Activated CD4-positive, alpha-beta memory T cell treated with anti-CD3 and anti-CD28 coated beads for 36 hours (primary cell): ENCODE results near the gene CECR2. TPM values are rescaled to one million over a fixed set of nuclear protein-coding genes. Genes with fewer than 3 reads are reported as not detected.

Experiments
- CTCF ChIA-PET: fragments of 350-600 bp; sonication (Branson Sonifier 250); formaldehyde crosslinking; loops from one replicate; lab custom pipeline; 2021; ENCODE audit warnings: antibody characterized with exemption, inconsistent platforms; lab: Charles Lee
- POLR2A ChIA-PET: fragments of 350-600 bp; sonication (Branson Sonifier 250); formaldehyde crosslinking; loops from one replicate; lab custom pipeline; 2021; ENCODE audit warnings: antibody characterized with exemption; lab: Charles Lee
- DNase-seq: peaks from one replicate; pipeline ENCODE4 v3.0.0-alpha.2; 2020
- H3K27ac Mint-ChIP-seq: one replicate; pipeline ENCODE4 v1.8.0; 2021; ENCODE audit warnings: mixed read lengths
- H3K27me3 Mint-ChIP-seq: one replicate; pipeline ENCODE4 v1.8.0; 2021; ENCODE audit warnings: mixed read lengths
- H3K36me3 Mint-ChIP-seq: one replicate; pipeline ENCODE4 v1.8.0; 2021; ENCODE audit warnings: mixed read lengths
- H3K4me1 Mint-ChIP-seq: one replicate; pipeline ENCODE4 v1.8.0; 2021; ENCODE audit warnings: low read depth, mixed read lengths
- H3K4me3 Mint-ChIP-seq: one replicate; pipeline ENCODE4 v1.8.0; 2021; ENCODE audit warnings: mild to moderate bottlenecking, mixed read lengths
- H3K9me3 Mint-ChIP-seq: one replicate; pipeline ENCODE4 v1.8.0; 2021; ENCODE audit warnings: mixed read lengths
- intact Hi-C: fragments of 100-400 bp; cut with micrococcal nuclease; formaldehyde crosslinking; loops from one replicate; pipeline ENCODE4 v1.15.1; 2023
- total RNA-seq, 2 experiments: library from RNA; stranded (reverse); gene quantifications; one replicate each; pipeline ENCODE4 v1.2.3, GENCODE V29; 2021

CECR2 gene
- total RNA-seq, 2 experiments from 2014 or later = not detected

GRCh38 chr22:17569971-17570511, 200.8 kb downstream of the CECR2 start:
- Mint-ChIP-seq H3K27ac (no peak overlapping the region), H3K27me3 (peaks cover 10% of the 10 kb centered on the region), H3K36me3 (no peaks in the 10 kb centered on the region), H3K4me1 (no peaks in the 10 kb centered on the region), H3K4me3 (no peak overlapping the region), H3K9me3 (no peaks in the 10 kb centered on the region)
- no peak for DNase-seq
- ChIA-PET POLR2A (interaction anchor here (0.9 kb wide), 1 partner anchor 415 kb away, joined by 5 read pairs; no protein-coding TSS in a partner anchor), CTCF (no interaction called here)
- intact Hi-C loops = no loop called here

GRCh38 chr22:17570851-17571631, 201.8 kb downstream of the CECR2 start:
- Mint-ChIP-seq H3K9me3 (no peaks in the 10 kb centered on the region), H3K4me3 (no peak overlapping the region), H3K27me3 (peaks cover 10% of the 10 kb centered on the region), H3K27ac (no peak overlapping the region), H3K36me3 (no peaks in the 10 kb centered on the region), H3K4me1 (no peaks in the 10 kb centered on the region)
- intact Hi-C loops = no loop called here
- CTCF ChIA-PET = no interaction called here
- DNase-seq = no peak
- POLR2A ChIA-PET = no interaction called here

- CTCF ChIA-PET = no interaction called here
- intact Hi-C loops = no loop called here
- H3K4me1 Mint-ChIP-seq = no peaks in the 10 kb centered on the region
- H3K9me3 Mint-ChIP-seq = no peaks in the 10 kb centered on the region
- H3K4me3 Mint-ChIP-seq = no peak overlapping the region
- DNase-seq = no peak
- no peak overlapping the region for H3K27ac Mint-ChIP-seq
- POLR2A ChIA-PET = no interaction called here
- H3K36me3 Mint-ChIP-seq = no peaks in the 10 kb centered on the region
- H3K27me3 Mint-ChIP-seq = peaks cover 9% of the 10 kb centered on the region
Observed at GRCh38 chr22:17575151-17575550, 205.9 kb downstream of the CECR2 start.

DNA sequence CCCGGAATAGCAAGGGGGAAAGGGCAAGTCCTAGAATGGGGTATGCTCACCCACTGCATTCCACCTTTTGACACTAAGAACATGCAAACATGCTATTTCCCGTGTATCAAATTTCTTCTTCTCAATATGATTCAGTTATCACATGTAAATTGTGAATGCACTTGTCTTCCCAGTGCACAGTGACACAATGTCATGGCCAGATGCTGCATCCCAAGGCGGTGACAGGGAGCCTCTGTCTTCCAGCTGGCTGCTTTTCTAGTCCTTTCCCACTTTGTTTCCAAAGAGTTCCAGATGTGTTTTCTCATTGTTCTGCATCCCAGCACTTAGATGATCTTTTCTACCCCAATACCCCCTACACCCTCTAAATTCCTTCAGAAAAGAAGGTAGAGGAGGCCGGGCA, 206.4 kb downstream of the CECR2 start:
- no peak overlapping the region for H3K27ac Mint-ChIP-seq
- no peaks in the 10 kb centered on the region for H3K36me3 Mint-ChIP-seq
- H3K9me3 Mint-ChIP-seq = no peaks in the 10 kb centered on the region
- no peak overlapping the region for H3K4me3 Mint-ChIP-seq
- ChIA-PET CTCF (no interaction called here), POLR2A (no interaction called here)
- DNase-seq = no peak
- intact Hi-C loops = no loop called here
- peaks cover 7% of the 10 kb centered on the region for H3K27me3 Mint-ChIP-seq
- no peaks in the 10 kb centered on the region for H3K4me1 Mint-ChIP-seq

- no peaks in the 10 kb centered on the region for H3K9me3 Mint-ChIP-seq
- no peak overlapping the region for H3K27ac Mint-ChIP-seq
- H3K4me1 Mint-ChIP-seq = no peaks in the 10 kb centered on the region
- no peaks in the 10 kb centered on the region for H3K27me3 Mint-ChIP-seq
- ChIA-PET POLR2A (no interaction called here), CTCF (no interaction called here)
- H3K36me3 Mint-ChIP-seq = no peaks in the 10 kb centered on the region
- intact Hi-C loops = no loop called here
- H3K4me3 Mint-ChIP-seq = no peak overlapping the region
- DNase-seq = peak; percentile 15
Observed at GRCh38 chr22:17576470-17576869, 207.2 kb downstream of the CECR2 start.

DNA sequence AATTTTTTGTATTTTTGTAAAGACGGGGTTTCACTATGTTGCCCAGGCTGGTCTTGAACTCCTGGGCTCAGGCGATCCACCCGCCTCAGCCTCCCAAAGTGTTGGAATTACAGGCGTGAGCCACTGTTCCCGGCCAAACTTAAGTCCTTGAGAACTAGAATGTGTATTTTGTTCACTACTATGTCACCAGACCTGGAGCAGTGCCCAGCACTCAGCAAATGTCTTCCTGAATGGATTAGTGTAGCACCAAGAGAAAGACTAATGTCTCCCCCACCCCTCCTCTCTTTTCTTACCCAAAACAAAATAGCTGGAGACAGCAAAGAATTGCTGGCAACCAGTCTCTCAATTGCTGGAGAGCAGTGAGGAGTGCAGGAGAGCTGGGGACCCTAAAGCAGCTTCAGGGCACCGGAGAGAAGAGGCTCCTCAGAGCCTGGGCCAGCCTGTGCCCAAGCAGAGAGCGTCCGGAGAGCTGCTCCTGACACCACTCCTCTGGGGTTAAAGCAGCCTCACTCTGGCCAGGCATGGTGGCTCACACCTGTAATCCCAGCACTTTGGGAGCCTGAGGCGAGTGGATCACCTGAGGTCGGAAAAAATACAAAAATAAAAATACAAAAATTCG, 209.0 kb downstream of the CECR2 start:
- no peak for DNase-seq
- no peaks in the 10 kb centered on the region for H3K4me1 Mint-ChIP-seq
- no peak overlapping the region for H3K4me3 Mint-ChIP-seq
- POLR2A ChIA-PET = no interaction called here
- H3K27ac Mint-ChIP-seq = no peak overlapping the region
- no peaks in the 10 kb centered on the region for H3K9me3 Mint-ChIP-seq
- H3K36me3 Mint-ChIP-seq = no peaks in the 10 kb centered on the region
- CTCF ChIA-PET = no interaction called here
- intact Hi-C loops = no loop called here
- no peaks in the 10 kb centered on the region for H3K27me3 Mint-ChIP-seq

DNA sequence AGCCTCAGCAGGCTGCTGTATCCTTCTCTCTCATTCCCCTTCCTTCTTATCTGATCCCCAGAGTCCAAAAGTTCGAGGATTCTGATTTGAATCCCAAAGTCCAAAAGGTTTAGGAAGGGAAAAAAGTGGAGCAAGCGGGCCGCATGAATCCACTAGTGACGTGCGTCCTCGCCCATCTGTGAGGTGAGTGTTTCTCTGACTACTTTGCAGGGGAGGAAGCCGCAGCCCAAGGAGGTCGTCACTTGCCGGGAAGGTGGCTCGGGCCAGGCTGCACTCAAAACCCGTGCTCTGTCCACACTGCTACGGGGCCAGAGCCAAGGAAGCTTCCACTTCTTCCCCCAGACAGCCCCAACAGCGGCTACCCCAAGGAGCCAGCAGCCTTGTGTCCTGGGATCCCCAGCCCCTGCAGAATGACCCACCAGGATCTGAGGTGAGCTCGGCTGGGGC, 210.3 kb downstream of the CECR2 start:
- Mint-ChIP-seq H3K4me1 (no peaks in the 10 kb centered on the region), H3K4me3 (no peak overlapping the region), H3K9me3 (no peaks in the 10 kb centered on the region), H3K36me3 (no peaks in the 10 kb centered on the region), H3K27ac (no peak overlapping the region), H3K27me3 (no peaks in the 10 kb centered on the region)
- DNase-seq = no peak
- intact Hi-C loops = no loop called here
- ChIA-PET CTCF (no interaction called here), POLR2A (no interaction called here)

GRCh38 chr22:17580441-17581031, 211.3 kb downstream of the CECR2 start:
- CTCF ChIA-PET = no interaction called here
- no peaks in the 10 kb centered on the region for H3K4me1 Mint-ChIP-seq
- intact Hi-C loops = no loop called here
- no peak overlapping the region for H3K27ac Mint-ChIP-seq
- H3K36me3 Mint-ChIP-seq = no peaks in the 10 kb centered on the region
- DNase-seq = no peak
- no peaks in the 10 kb centered on the region for H3K9me3 Mint-ChIP-seq
- H3K4me3 Mint-ChIP-seq = no peak overlapping the region
- POLR2A ChIA-PET = no interaction called here
- no peaks in the 10 kb centered on the region for H3K27me3 Mint-ChIP-seq

DNA sequence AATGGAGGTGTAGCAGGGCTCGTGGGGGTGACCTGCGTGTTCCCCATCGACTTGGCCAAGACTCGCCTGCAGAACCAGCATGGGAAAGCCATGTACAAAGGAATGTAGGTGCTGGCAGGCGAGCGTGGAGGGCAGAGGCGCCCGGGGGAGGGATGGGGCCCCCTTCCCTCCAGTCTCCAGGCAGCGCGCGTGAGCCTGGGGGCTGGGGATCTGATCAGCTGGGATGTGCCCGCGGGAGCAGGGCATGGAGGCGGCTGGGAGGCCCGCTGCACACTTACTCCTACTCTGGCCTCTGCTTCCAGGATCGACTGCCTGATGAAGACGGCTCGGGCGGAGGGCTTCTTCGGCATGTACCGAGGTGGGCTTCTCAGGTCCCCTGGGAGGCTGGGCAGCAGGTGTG, 211.8 kb downstream of the CECR2 start:
- intact Hi-C loops = no loop called here
- Mint-ChIP-seq H3K27me3 (no peaks in the 10 kb centered on the region), H3K9me3 (no peaks in the 10 kb centered on the region), H3K4me3 (no peak overlapping the region), H3K36me3 (no peaks in the 10 kb centered on the region), H3K27ac (no peak overlapping the region), H3K4me1 (no peaks in the 10 kb centered on the region)
- ChIA-PET CTCF (no interaction called here), POLR2A (no interaction called here)
- DNase-seq = no peak

GRCh38 chr22:17581631-17582030, 212.4 kb downstream of the CECR2 start:
- ChIA-PET CTCF (no interaction called here), POLR2A (no interaction called here)
- Mint-ChIP-seq H3K9me3 (no peaks in the 10 kb centered on the region), H3K4me1 (no peaks in the 10 kb centered on the region), H3K4me3 (no peak overlapping the region), H3K27ac (no peak overlapping the region), H3K36me3 (no peaks in the 10 kb centered on the region), H3K27me3 (no peaks in the 10 kb centered on the region)
- no peak for DNase-seq
- intact Hi-C loops = no loop called here

DNA sequence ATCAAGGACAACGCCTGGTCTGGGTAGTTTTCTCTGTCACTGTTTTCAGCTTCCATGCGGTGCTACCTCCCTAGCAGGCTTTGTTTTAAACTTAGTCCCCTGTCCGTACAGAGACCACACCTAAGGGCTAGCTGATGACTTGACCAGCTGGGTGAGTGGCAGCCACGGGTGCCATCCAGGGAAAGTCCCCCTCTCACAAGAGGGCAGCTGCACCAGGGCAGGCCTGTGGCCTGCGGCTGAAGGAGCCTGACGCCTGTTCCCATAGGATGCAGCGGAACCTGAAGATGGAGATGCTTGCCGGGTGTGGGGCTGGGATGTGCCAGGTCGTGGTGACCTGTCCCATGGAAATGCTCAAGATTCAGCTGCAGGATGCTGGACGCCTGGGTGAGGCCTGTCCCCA, 213.9 kb downstream of the CECR2 start:
- H3K9me3 Mint-ChIP-seq = no peaks in the 10 kb centered on the region
- no peaks in the 10 kb centered on the region for H3K36me3 Mint-ChIP-seq
- intact Hi-C loops = no loop called here
- no peaks in the 10 kb centered on the region for H3K27me3 Mint-ChIP-seq
- H3K27ac Mint-ChIP-seq = no peak overlapping the region
- ChIA-PET POLR2A (no interaction called here), CTCF (no interaction called here)
- H3K4me1 Mint-ChIP-seq = no peaks in the 10 kb centered on the region
- H3K4me3 Mint-ChIP-seq = no peak overlapping the region
- DNase-seq = no peak

GRCh38 chr22:17586831-17587440, 217.7 kb downstream of the CECR2 start:
- ChIA-PET CTCF (no interaction called here), POLR2A (no interaction called here)
- Mint-ChIP-seq H3K36me3 (peaks cover 13% of the 10 kb centered on the region), H3K9me3 (no peaks in the 10 kb centered on the region), H3K27me3 (no peaks in the 10 kb centered on the region), H3K4me3 (no peak overlapping the region), H3K4me1 (no peaks in the 10 kb centered on the region), H3K27ac (no peak overlapping the region)
- no peak for DNase-seq
- intact Hi-C loops = no loop called here
